Measurements from ENCODE around the gene FARP1. TPM values are rescaled to one million over a fixed set of nuclear protein-coding genes. Genes with fewer than 3 reads are reported as not detected.
A peak's percentile ranks its signal among the peaks of the same experiment; 100 is the strongest.

Gene FARP1
- total RNA-seq, 4 donors from 2014 or later = 21.2 to 56.5 (median 35.1) TPM

DNA sequence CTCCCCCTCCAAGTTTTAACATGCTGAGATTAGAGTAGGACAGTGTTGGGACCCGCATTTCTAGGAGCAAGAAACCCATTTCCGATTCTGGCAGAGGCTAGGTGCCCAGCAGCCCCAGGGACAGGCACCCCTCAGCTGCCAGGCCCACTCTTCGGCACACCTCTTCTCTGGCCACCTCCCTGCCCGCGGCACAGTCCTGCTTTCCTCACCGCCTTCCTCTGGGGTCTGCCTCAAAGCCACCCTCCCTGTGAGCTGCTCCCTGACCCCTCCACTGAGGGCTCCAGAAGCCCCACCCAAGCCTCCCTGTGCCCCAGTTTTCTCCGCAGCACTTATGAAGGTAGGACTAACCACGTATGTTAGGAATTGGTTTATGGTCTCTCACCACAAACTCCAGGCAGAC lies 354.1 kb downstream of the FARP1 start:
- Histone ChIP-seq H3K27ac (replicated peaks in 1 of 4) (peak overlapping the region; percentile 68 to 79 (median 72)), H3K36me3 (peaks cover 0 to 8% (median 0%) of the 10 kb centered on the region in 4 donors), H3K9me3 (no peaks in the 10 kb centered on the region), H3K4me3 (no peak overlapping the region), H3K27me3 (no peaks in the 10 kb centered on the region), H3K4me1 (peaks cover 31 to 87% (median 76%) of the 10 kb centered on the region in 4 donors)
- intact Hi-C loops (cut with DNase I) = loop anchor here (5.0 kb wide), 1 partner anchor 80 kb away; the partner anchor contains the start of gene STK24
- 89% methylated on average over 8 of the region's 8 CpGs for WGBS
- TF ChIP-seq POLR2AphosphoS5 (IDR thresholded peaks at IDR 0.05) = no peak
- no peak for TF ChIP-seq CTCF (IDR thresholded peaks at IDR 0.05)
- TF ChIP-seq EP300 (IDR thresholded peaks at IDR 0.05) = no peak
- TF ChIP-seq POLR2A (IDR thresholded peaks at IDR 0.05; ENCODE audit: low read depth) = no peak
- no peak for DNase-seq (ENCODE audit: extremely low spot score)

GRCh38 chr13:98500963-98501421 lies 358.1 kb downstream of the FARP1 start:
- WGBS = 93% methylated on average over 10 of the region's 10 CpGs
- H3K9me3 ChIP-seq = no peaks in the 10 kb centered on the region
- peaks cover 65 to 87% (median 77%) of the 10 kb centered on the region in 4 donors for H3K4me1 ChIP-seq
- no peak overlapping the region for H3K4me3 ChIP-seq
- H3K27me3 ChIP-seq = no peaks in the 10 kb centered on the region
- intact Hi-C loops (cut with DNase I) = no loop called here
- TF ChIP-seq POLR2A (IDR thresholded peaks at IDR 0.05; ENCODE audit: low read depth) (no peak), CTCF (IDR thresholded peaks at IDR 0.05) (no peak)
- peaks cover 0 to 8% (median 0%) of the 10 kb centered on the region in 4 donors for H3K36me3 ChIP-seq
- DNase-seq (ENCODE audit: extremely low spot score) = no peak
- H3K27ac ChIP-seq (replicated peaks in 1 of 4) = no peak overlapping the region

DNA sequence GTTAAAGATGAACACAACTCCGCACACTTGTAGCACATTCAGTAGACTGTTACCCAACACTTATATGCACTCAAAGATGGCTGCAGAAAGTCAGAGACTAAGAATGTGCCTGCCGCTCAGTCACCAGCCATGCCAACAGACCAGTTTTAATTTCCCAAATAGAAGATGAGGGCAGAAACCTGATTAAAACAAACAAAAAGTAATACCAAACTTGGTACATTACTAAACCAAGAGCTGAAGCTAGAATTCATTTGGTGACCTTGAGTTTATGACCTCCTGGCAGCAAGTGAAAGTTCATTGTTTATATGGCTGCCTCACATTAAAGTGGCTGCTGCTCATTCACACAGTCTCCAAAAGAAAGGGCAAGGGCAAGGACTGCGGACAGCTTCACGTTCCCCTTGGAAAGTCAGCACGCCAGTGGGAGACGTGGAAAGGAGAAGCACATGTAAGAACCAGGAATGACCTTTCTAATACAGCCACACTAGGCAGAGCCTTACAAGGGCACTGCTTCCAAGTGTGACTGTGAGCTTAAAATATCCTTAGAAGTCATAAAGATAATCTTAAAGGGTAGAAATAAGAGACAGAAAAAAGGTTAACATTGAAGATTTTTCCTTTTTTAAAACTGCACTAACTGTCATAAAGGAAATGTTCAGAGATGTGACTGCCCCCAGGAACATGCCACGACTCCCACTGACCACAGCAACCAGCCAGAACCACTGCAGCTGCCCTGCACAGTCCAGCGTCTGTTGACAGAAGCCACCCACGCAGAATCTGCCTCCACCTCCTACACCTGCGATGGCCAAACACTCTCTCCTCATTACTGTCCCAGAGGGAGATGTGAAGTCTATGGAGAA lies 360.5 kb downstream of the FARP1 start:
- H3K27ac ChIP-seq (replicated peaks in 1 of 4) = peak overlapping the region; percentile 65 to 80 (median 74)
- no peaks in the 10 kb centered on the region for H3K9me3 ChIP-seq
- TF ChIP-seq POLR2A (IDR thresholded peaks at IDR 0.05; ENCODE audit: low read depth) (no peak), POLR2AphosphoS5 (IDR thresholded peaks at IDR 0.05) (peak; percentile 27 to 30)
- DNase-seq (ENCODE audit: extremely low spot score) = no peak
- H3K4me1 ChIP-seq = peaks cover 70 to 91% (median 79%) of the 10 kb centered on the region in 4 donors
- peak overlapping the region in 3 of 4 donors; percentile 17 to 29 (median 28) for H3K4me3 ChIP-seq
- peaks cover 0 to 8% (median 0%) of the 10 kb centered on the region in 4 donors for H3K36me3 ChIP-seq
- 39% methylated on average over 10 of the region's 10 CpGs for WGBS
- H3K27me3 ChIP-seq = no peaks in the 10 kb centered on the region
- intact Hi-C loops (cut with DNase I) = no loop called here

GRCh38 chr13:98504029-98504351 lies 361.1 kb downstream of the FARP1 start:
- H3K4me1 ChIP-seq = peaks cover 76 to 97% (median 83%) of the 10 kb centered on the region in 4 donors
- H3K27me3 ChIP-seq = no peaks in the 10 kb centered on the region
- 33% methylated on average over 1 of the region's 1 CpG for WGBS
- peak overlapping the region in 3 of 4 donors; percentile 17 to 29 (median 28) for H3K4me3 ChIP-seq
- intact Hi-C loops (cut with DNase I) = no loop called here
- H3K36me3 ChIP-seq = peaks cover 0 to 4% (median 0%) of the 10 kb centered on the region in 4 donors
- H3K9me3 ChIP-seq = no peaks in the 10 kb centered on the region
- TF ChIP-seq CTCF (IDR thresholded peaks at IDR 0.05) (no peak), POLR2A (IDR thresholded peaks at IDR 0.05; ENCODE audit: low read depth) (no peak), EP300 (IDR thresholded peaks at IDR 0.05) (no peak)
- DNase-seq (ENCODE audit: extremely low spot score) = no peak
- H3K27ac ChIP-seq (replicated peaks in 1 of 4) = peak overlapping the region; percentile 65 to 80 (median 74)

- Histone ChIP-seq H3K4me3 (no peak overlapping the region), H3K9me3 (no peaks in the 10 kb centered on the region), H3K4me1 (peaks cover 80 to 99% (median 87%) of the 10 kb centered on the region in 4 donors), H3K36me3 (peaks cover 0 to 3% (median 0%) of the 10 kb centered on the region in 4 donors), H3K27me3 (no peaks in the 10 kb centered on the region), H3K27ac (replicated peaks in 1 of 4) (peak overlapping the region; percentile 65 to 80 (median 74))
- no peak for TF ChIP-seq POLR2A (IDR thresholded peaks at IDR 0.05; ENCODE audit: low read depth)
- WGBS = 74% methylated on average over 11 of the region's 12 CpGs
- intact Hi-C loops (cut with DNase I) = no loop called here
- no peak for DNase-seq (ENCODE audit: extremely low spot score)
Observed at GRCh38 chr13:98504371-98504963, 361.6 kb downstream of the FARP1 start.

Small RNAs within 50 kb of the gene (small RNA-seq; reads per million reads assigned to genes)
- 0 reads per million in 3 donors for gene MIR3170

Other genes with a start within 250 kb of the FARP1 start
- 100 to 1,000 TPM; 119 to 144 (median 130) TPM for gene IPO5, start 189.4 kb upstream of the FARP1 start, total RNA-seq
- not detected for gene RNF113B, start 34.2 kb downstream of the FARP1 start, total RNA-seq

Measured in esophagus muscularis mucosa (tissue), 4 donors.